HG03103 (cell line): Measurements from ENCODE around the gene MS4A18.

Source experiments
- ATAC-seq: cut with Tn5 transposase; IDR thresholded peaks from one replicate; pipeline ENCODE4 v1.9.1; 2021; ENCODE audit warnings: low read depth; ENCODE audit not compliant: unreplicated experiment

The MS4A18 gene

GRCh38 chr11:60785136-60785535, 60.6 kb downstream of the MS4A18 start, which contains the start of gene MS4A10:
Gene MS4A10, plus strand, starts transcription at chr11:60785333. Its CDS starts 5,003 bp downstream, at chr11:60790336.
- ATAC-seq = no peak

- ATAC-seq = no peak
These were observed 61.4 kb downstream of the MS4A18 start for GRCh38 chr11:60785806-60786361.

GRCh38 chr11:60786811-60787567, 62.5 kb downstream of the MS4A18 start:
- no peak for ATAC-seq

GRCh38 chr11:60788401-60789125, 64.0 kb downstream of the MS4A18 start:
- no peak for ATAC-seq

GRCh38 chr11:60790726-60791125, 66.2 kb downstream of the MS4A18 start:
- no peak for ATAC-seq

GRCh38 chr11:60791153-60791933, 66.8 kb downstream of the MS4A18 start:
- ATAC-seq = no peak

GRCh38 chr11:60792521-60792920, 68.0 kb downstream of the MS4A18 start:
- ATAC-seq = no peak
